Prostate gland (tissue), 2 donors: Measurements from ENCODE around the gene NSMCE4A. TPM values are rescaled to one million over a fixed set of nuclear protein-coding genes. Genes with fewer than 3 reads are reported as not detected.
A peak's percentile ranks its signal among the peaks of the same experiment; 100 is the strongest.
"Not testable (repeated sequence)": the region's sequence is repeated elsewhere in the genome, so short reads cannot be mapped to it uniquely, and the experiment has no call there.

Source experiments
- DNase-seq: peaks from one replicate; pipeline ENCODE4 v3.0.0-alpha.2; 2019; ENCODE audit warnings: low spot score
- H3K27ac ChIP-seq, 2 donors: fragments of 200-600 bp; sonication (generic); 2 replicates each; pipeline ENCODE4 v1.5.1; 2017 to 2019
- H3K27me3 ChIP-seq: fragments of 200-600 bp; sonication (generic); replicated peaks from 2 replicates; pipeline ENCODE4 v1.5.1; 2019; ENCODE audit not compliant: insufficient read depth
- H3K36me3 ChIP-seq, 2 donors: fragments of 200-600 bp; sonication (generic); 1 replicate in 1 of 2; 2 replicates in 1 of 2; pipeline versions ENCODE4 v1.5.1 to v1.8.1; 2017 to 2019
- H3K4me1 ChIP-seq: fragments of 200-600 bp; sonication (generic); replicated peaks from 2 replicates; pipeline ENCODE4 v1.5.1; 2019
- H3K4me3 ChIP-seq, 2 donors: fragments of 200-600 bp; sonication (generic); 2 replicates each; pipeline ENCODE4 v1.5.1; 2017 to 2019
- H3K9me3 ChIP-seq: fragments of 200-600 bp; sonication (generic); 2 replicates; pipeline ENCODE4 v1.5.1; 2017
- POLR2A ChIP-seq: fragments of 450-650 bp; IDR thresholded peaks from one replicate; pipeline ENCODE4 v1.6.1; 2016; ENCODE audit warnings: antibody characterized with exemption, mild to moderate bottlenecking
- POLR2AphosphoS5 ChIP-seq: sonication (generic); formaldehyde crosslinking; IDR thresholded peaks from one replicate; pipeline ENCODE4 v1.6.1; 2017; ENCODE audit warnings: antibody characterized with exemption
- WGBS: methylation state at CpG from one replicate; pipeline ENCODE4 v1.1.5; 2018; 5-methylcytosine and 5-hydroxymethylcytosine counted together
- intact Hi-C: fragments of 100-400 bp; cut with DNase I; formaldehyde crosslinking; loops from one replicate; pipeline ENCODE4 v1.14.2; 2022
- total RNA-seq, 2 donors: library from RNA; depleted of rRNA; stranded (reverse); fragments of >200 nt; gene quantifications; one replicate each; pipeline ENCODE4 v1.1.0, GENCODE V29; 2016
- TF ChIP-seq, protein P1 (sequence below), 4 experiments: fragments of 200-600 bp in 2 of 4; fragments of 450-650 bp in 2 of 4; sonication (generic) in 2 of 4; IDR thresholded peaks; 1 replicate in 3 of 4; 2 replicates in 1 of 4; pipeline ENCODE4 v1.5.1; 2016 to 2019; ENCODE audit warnings: antibody characterized with exemption in 4 of 4, mild to moderate bottlenecking in 2 of 4, moderate library complexity in 2 of 4

NSMCE4A gene
- total RNA-seq, 2 donors from 2014 or later, result 90.1 to 105 TPM

DNA sequence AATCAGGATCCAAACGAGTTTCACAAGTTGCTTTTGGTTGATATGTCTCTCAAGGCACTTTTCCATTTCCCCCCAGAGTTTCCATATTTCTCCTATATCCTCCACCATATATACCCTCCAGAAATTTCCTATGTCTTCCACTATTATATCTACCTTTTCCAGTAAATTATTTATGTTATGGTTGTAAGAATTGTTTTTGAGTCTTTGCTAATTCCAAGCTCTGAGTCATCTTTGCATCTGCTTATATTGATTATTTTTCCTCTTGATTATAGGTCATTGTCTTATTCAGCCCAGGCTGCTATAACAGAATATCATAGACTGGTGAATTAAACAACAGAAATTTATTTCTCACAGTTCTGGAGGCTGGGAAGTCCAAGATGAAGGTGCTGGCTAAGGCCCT lies 26.7 kb upstream of the NSMCE4A start:
- DNase-seq, result no peak
- WGBS, result 76% methylated on average over 1 of the region's 1 CpG
- intact Hi-C loops, result no loop called here
- Histone ChIP-seq H3K36me3 (no peaks in the 10 kb centered on the region), H3K27me3 (no peaks in the 10 kb centered on the region), H3K9me3 (no peaks in the 10 kb centered on the region), H3K4me1 (no peaks in the 10 kb centered on the region), H3K4me3 (no peak overlapping the region), H3K27ac (no peak overlapping the region)
- TF ChIP-seq POLR2AphosphoS5, result no peak
- TF ChIP-seq, protein P1, sequence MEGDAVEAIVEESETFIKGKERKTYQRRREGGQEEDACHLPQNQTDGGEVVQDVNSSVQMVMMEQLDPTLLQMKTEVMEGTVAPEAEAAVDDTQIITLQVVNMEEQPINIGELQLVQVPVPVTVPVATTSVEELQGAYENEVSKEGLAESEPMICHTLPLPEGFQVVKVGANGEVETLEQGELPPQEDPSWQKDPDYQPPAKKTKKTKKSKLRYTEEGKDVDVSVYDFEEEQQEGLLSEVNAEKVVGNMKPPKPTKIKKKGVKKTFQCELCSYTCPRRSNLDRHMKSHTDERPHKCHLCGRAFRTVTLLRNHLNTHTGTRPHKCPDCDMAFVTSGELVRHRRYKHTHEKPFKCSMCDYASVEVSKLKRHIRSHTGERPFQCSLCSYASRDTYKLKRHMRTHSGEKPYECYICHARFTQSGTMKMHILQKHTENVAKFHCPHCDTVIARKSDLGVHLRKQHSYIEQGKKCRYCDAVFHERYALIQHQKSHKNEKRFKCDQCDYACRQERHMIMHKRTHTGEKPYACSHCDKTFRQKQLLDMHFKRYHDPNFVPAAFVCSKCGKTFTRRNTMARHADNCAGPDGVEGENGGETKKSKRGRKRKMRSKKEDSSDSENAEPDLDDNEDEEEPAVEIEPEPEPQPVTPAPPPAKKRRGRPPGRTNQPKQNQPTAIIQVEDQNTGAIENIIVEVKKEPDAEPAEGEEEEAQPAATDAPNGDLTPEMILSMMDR (IDR thresholded peaks at IDR 0.05), result no peak
- TF ChIP-seq POLR2A, result no peak

DNA sequence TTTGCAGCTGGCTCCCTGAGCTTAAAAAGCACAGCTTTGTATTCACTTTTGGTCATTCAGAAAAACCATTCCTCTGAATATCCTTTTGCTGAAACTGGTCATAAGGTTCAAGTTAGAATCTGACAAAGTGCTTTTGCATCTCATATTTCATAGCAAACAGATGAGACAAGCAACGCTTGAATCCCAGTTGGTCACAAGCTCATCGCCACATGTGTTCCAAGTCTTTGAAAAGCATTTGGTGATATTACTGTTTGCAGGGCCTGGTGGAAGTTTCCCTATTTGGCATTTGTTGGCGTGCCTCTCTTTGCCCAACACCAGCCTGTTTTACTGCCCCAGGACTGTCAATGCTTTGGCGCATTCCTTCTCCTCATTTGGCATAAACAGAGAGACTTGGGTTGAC lies 24.3 kb upstream of the NSMCE4A start:
- no peak for TF ChIP-seq POLR2AphosphoS5
- TF ChIP-seq, protein P1 (IDR thresholded peaks at IDR 0.05), result no peak
- no peak for TF ChIP-seq POLR2A
- DNase-seq, result no peak
- Histone ChIP-seq H3K4me3 (no peak overlapping the region), H3K4me1 (peaks cover 4% of the 10 kb centered on the region), H3K36me3 (no peaks in the 10 kb centered on the region), H3K27me3 (no peaks in the 10 kb centered on the region), H3K9me3 (no peaks in the 10 kb centered on the region), H3K27ac (no peak overlapping the region)
- 83% methylated on average over 4 of the region's 4 CpGs for WGBS
- intact Hi-C loops, result loop anchor here (10.0 kb wide), 1 partner anchor 1054 kb away; no protein-coding TSS in a partner anchor

DNA sequence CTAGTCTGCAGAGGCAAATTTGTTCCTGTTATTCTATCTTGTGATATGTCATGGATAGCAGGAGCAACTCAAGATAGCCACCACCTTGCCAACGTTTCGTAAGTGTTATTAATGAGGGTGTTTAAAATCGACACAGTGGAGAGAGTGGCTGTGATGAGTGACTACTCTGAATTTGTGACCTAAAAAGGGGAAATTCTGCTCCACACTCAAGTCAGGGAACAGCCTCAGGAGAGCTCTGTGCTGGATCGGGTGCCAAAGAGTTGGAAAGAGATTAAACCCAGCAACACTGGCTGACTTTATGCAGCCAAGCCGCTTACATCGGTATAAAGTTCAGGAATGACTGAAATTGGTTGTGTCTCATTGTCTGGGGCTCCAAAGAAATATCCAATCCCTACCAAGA lies 23.4 kb upstream of the NSMCE4A start:
- TF ChIP-seq POLR2AphosphoS5, result no peak
- TF ChIP-seq, protein P1 (IDR thresholded peaks at IDR 0.05), result no peak
- no peak for TF ChIP-seq POLR2A
- H3K9me3 ChIP-seq, result no peaks in the 10 kb centered on the region
- DNase-seq, result no peak
- H3K27me3 ChIP-seq, result no peaks in the 10 kb centered on the region
- intact Hi-C loops, result loop anchor here (10.0 kb wide), 1 partner anchor 1054 kb away; no protein-coding TSS in a partner anchor
- no peak overlapping the region for H3K4me3 ChIP-seq
- no peak overlapping the region for H3K27ac ChIP-seq
- 48% methylated on average over 6 of the region's 6 CpGs for WGBS
- H3K4me1 ChIP-seq, result peaks cover 11% of the 10 kb centered on the region
- no peaks in the 10 kb centered on the region for H3K36me3 ChIP-seq

DNA sequence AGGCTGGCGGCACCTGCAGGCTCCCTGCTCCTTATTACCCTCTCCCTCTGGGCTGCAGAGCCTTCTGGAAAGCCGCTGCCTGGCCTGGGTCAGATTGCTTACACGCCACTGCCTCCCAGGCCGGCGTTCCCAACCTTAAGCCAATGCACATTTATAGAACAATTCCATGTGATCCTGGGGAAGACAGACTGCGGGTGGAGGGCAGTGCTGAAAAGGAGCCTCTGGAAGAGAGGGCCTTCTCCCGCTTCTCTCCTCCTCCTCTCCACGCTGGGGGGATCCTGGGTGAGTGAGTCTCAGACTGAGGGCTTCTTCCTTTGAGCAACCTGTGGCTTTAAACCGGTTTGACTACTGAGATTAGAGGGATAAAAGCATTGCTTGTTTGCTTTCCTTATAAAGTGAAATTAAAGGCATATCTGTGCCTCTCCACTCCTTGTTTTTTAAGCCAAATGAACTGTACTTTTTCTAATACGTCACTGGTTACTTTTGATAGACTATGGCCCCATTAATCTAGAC lies 19.5 kb upstream of the NSMCE4A start:
- Histone ChIP-seq H3K27me3 (no peaks in the 10 kb centered on the region), H3K36me3 (no peaks in the 10 kb centered on the region), H3K27ac (peak overlapping the region; percentile 90 to 95), H3K4me1 (peaks cover 11% of the 10 kb centered on the region), H3K4me3 (peak overlapping the region in 1 of 2 donors; percentile 19), H3K9me3 (no peaks in the 10 kb centered on the region)
- TF ChIP-seq POLR2A (no peak), POLR2AphosphoS5 (peak; percentile 78)
- TF ChIP-seq, protein P1 (IDR thresholded peaks at IDR 0.05), result peak in 2 of 4 experiments; percentile 31 to 32
- intact Hi-C loops, result loop anchor here (10.0 kb wide), 1 partner anchor 1050 kb away; no protein-coding TSS in a partner anchor
- WGBS, result 12% methylated on average over 10 of the region's 10 CpGs
- DNase-seq, result peak; percentile 79

DNA sequence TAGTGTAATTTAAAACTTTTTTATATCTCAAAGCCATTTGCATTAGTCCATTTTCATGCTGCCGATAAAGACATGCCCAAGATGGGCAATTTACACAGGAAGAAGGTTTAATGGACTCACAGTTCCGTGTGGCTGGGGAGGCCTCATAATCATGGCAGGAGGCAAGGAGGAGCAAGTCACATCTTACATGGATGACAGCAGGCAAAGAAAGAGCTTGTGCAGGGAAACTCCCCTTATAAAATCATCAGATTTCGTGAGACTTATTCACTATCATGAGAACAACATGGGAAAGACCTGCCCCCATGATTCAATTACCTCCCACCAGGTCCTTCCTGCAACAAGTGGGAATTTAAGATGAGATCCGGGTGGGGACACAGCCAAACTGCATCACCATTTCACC lies 16.7 kb upstream of the NSMCE4A start:
- peaks cover 11% of the 10 kb centered on the region for H3K4me1 ChIP-seq
- peak overlapping the region; percentile 7 to 95 for H3K27ac ChIP-seq
- H3K4me3 ChIP-seq, H3K9me3 ChIP-seq, H3K36me3 ChIP-seq, H3K27me3 ChIP-seq, DNase-seq: not testable (repeated sequence)
- 86% methylated on average over 4 of the region's 4 CpGs for WGBS
- intact Hi-C loops, result loop anchor here (10.0 kb wide), 1 partner anchor 1047 kb away; no protein-coding TSS in a partner anchor
